Ovary (tissue), 3 donors: ENCODE results near the gene ERG28.

Experiments used
- CTCF ChIP-seq, 3 donors: fragments of 450-650 bp in 2 of 3; fragments of 200-600 bp in 1 of 3; IDR thresholded peaks; one replicate each; pipeline versions ENCODE4 v1.5.1 to v1.8.0; 2016 to 2022; ENCODE audit warnings: antibody characterized with exemption in 3 of 3, mild to moderate bottlenecking in 1 of 3
- EP300 ChIP-seq: sonication (generic); formaldehyde crosslinking; IDR thresholded peaks from one replicate; pipeline ENCODE4 v1.6.1; 2017; ENCODE audit warnings: antibody characterized with exemption
- POLR2A ChIP-seq: fragments of 450-650 bp; IDR thresholded peaks from one replicate; pipeline ENCODE4 v1.6.1; 2017; ENCODE audit warnings: antibody characterized with exemption, mild to moderate bottlenecking, moderate library complexity
- donor health status: DM: no; HTN: no; CAD: no.

GRCh38 chr14:75612157-75612556 lies 48.5 kb downstream of the ERG28 start:
- TF ChIP-seq CTCF (IDR thresholded peaks at IDR 0.05) (no peak), POLR2A (no peak), EP300 (no peak)
